SK-N-SH (cell line): ENCODE measurements around the gene MGAT4B.

ENCODE experiments used
- CTCF ChIP-seq: fragments of 200-600 bp; sonication (generic); IDR thresholded peaks from 2 replicates; pipeline ENCODE4 v1.6.1; 2017; ENCODE audit warnings: antibody characterized with exemption, mild to moderate bottlenecking, moderate library complexity
- ELF1 ChIP-seq: IDR thresholded peaks from 2 replicates; pipeline ENCODE4 v1.4.0; 2012
- FOSL2 ChIP-seq: IDR thresholded peaks from 2 replicates; pipeline ENCODE4 v1.4.0; 2012; ENCODE audit warnings: low read depth, mild to moderate bottlenecking, moderate library complexity, borderline replicate concordance
- JUND ChIP-seq: IDR thresholded peaks from 2 replicates; pipeline ENCODE4 v1.4.0; 2012
- MEF2A ChIP-seq: IDR thresholded peaks from 2 replicates; pipeline ENCODE4 v1.4.0; 2012; ENCODE audit warnings: low read depth, borderline replicate concordance
- RFX5 ChIP-seq: IDR thresholded peaks from 2 replicates; pipeline ENCODE4 v1.6.1; 2012; ENCODE audit warnings: mild to moderate bottlenecking, improper control_type of control experiment, low read length
- TAF1 ChIP-seq: IDR thresholded peaks from 2 replicates; pipeline ENCODE4 v1.6.1; 2012; ENCODE audit warnings: low read depth, mild to moderate bottlenecking, low read length, moderate library complexity, borderline replicate concordance

GRCh38 chr5:179798144-179798770 is 8.4 kb downstream of the MGAT4B start:
- TF ChIP-seq CTCF (no peak), RFX5 (no peak), ELF1 (no peak), FOSL2 (no peak), JUND (no peak), MEF2A (no peak), TAF1 (no peak)
